HCT116 (cell line): Measurements from ENCODE around the gene GLCE. TPM values are rescaled to one million over a fixed set of nuclear protein-coding genes. Genes with fewer than 3 reads are reported as not detected.

Source experiments
- ATAC-seq: fragments of 200-7000 bp; cut with Tn5 transposase; 2 replicates; pipeline ENCODE4 v1.9.1; 2020; ENCODE audit warnings: mild to moderate bottlenecking, moderate library complexity
- BruUV-seq: library from RNA; stranded (reverse); fragments of 400-500 nt; replicated peaks from 2 replicates; lab custom pipeline; 2021; lab: Mats Ljungman, UMichigan
- CTCF ChIA-PET: fragments of 300-600 bp; sonication (Branson Sonifier 250); formaldehyde crosslinking; loops from one replicate; lab custom pipeline; 2021; ENCODE audit warnings: antibody characterized with exemption; lab: Charles Lee
- POLR2A ChIA-PET: fragments of 300-600, 350-600 bp; sonication (Branson Sonifier 250); formaldehyde crosslinking; loops from one replicate; lab custom pipeline; 2021; ENCODE audit warnings: antibody characterized with exemption; lab: Charles Lee
- RAD21 ChIA-PET, 2 experiments: fragments of 300-600 bp; sonication (Branson Sonifier 250); formaldehyde crosslinking; loops; one replicate each; lab custom pipeline; 2023; ENCODE audit warnings: low total read pairs in 2 of 2; ENCODE audit not compliant: uncharacterized antibody in 2 of 2, unreplicated experiment in 2 of 2, low non-redundant PET in 1 of 2; lab: Charles Lee
- DNase-seq: peaks from one replicate; pipeline ENCODE4 v3.0.0-alpha.2; 2010; ENCODE audit warnings: low read depth, low spot score
- H2AFZ ChIP-seq: fragments of 200-600 bp; shearing (Covaris generic), sonication (generic); 2 replicates; pipeline ENCODE4 v1.6.1; 2017; ENCODE audit warnings: low read depth, mixed run types, mixed read lengths, antibody characterized with exemption, low read length; ENCODE audit not compliant: poor library complexity, severe bottlenecking
- H3K27ac ChIP-seq: 2 replicates; pipeline ENCODE4 v1.5.1; 2012; ENCODE audit warnings: low read depth, low read length
- H3K27me3 ChIP-seq: fragments of 200-600 bp; sonication (generic); 2 replicates; pipeline ENCODE4 v1.6.1; 2016; ENCODE audit warnings: mixed run types, low read length, mixed read lengths; ENCODE audit not compliant: insufficient read depth
- H3K36me3 ChIP-seq, 2 experiments: fragments of 200-500 bp in 1 of 2; fragments of 200-600 bp in 1 of 2; sonication (Bioruptor generic) in 1 of 2; sonication (generic) in 1 of 2; 2 replicates each; pipeline versions ENCODE4 v1.5.1 to v1.6.1; 2014 to 2016; ENCODE audit warnings: low read length in 2 of 2, inconsistent platforms in 1 of 2, mixed read lengths in 1 of 2, mixed run types in 1 of 2; ENCODE audit not compliant: insufficient read depth in 2 of 2, control insufficient read depth in 1 of 2
- H3K4me1 ChIP-seq, 2 experiments: fragments of 200-600 bp in 1 of 2; sonication (generic) in 1 of 2; 2 replicates each; pipeline versions ENCODE4 v1.5.1 to v1.6.1; 2012 to 2017; ENCODE audit warnings: low read length in 2 of 2, inconsistent platforms in 1 of 2, mild to moderate bottlenecking in 1 of 2, mixed read lengths in 1 of 2, mixed run types in 1 of 2, moderate library complexity in 1 of 2; ENCODE audit not compliant: insufficient read depth in 2 of 2, control insufficient read depth in 1 of 2
- H3K4me2 ChIP-seq: fragments of 200-600 bp; sonication (generic); 2 replicates; pipeline ENCODE4 v1.6.1; 2017; ENCODE audit warnings: mixed run types, low read length, mixed read lengths
- H3K4me3 ChIP-seq, 2 experiments: fragments of 200-600 bp in 1 of 2; sonication (generic) in 1 of 2; replicated peaks in 1 of 2; 2 replicates each; pipeline ENCODE4 v1.5.1; 2011 to 2016; ENCODE audit warnings: low read length in 2 of 2, control low read depth in 1 of 2, low read depth in 1 of 2, mild to moderate bottlenecking in 1 of 2, mixed read lengths in 1 of 2, mixed run types in 1 of 2
- H3K79me2 ChIP-seq: fragments of 200-600 bp; sonication (generic); 2 replicates; pipeline ENCODE4 v1.6.1; 2017; ENCODE audit warnings: mild to moderate bottlenecking, mixed run types, low read length, moderate library complexity, mixed read lengths; ENCODE audit not compliant: insufficient read depth
- H3K9ac ChIP-seq: fragments of 200-600 bp; sonication (generic); 2 replicates; pipeline ENCODE4 v1.6.1; 2016; ENCODE audit warnings: low read length, mixed read lengths
- H3K9me2 ChIP-seq: fragments of 200-600 bp; sonication (generic), shearing (Covaris generic); 2 replicates; pipeline ENCODE4 v1.6.1; 2017; ENCODE audit warnings: mixed run types, mild to moderate bottlenecking, moderate library complexity; ENCODE audit not compliant: insufficient read depth
- H3K9me3 ChIP-seq, 2 experiments: fragments of 200-500 bp in 1 of 2; fragments of 200-600 bp in 1 of 2; sonication (Bioruptor generic) in 1 of 2; sonication (generic) in 1 of 2; 2 replicates each; pipeline ENCODE4 v1.6.1; 2014 to 2017; ENCODE audit warnings: low read length in 2 of 2, mixed read lengths in 2 of 2, inconsistent platforms in 1 of 2, low read depth in 1 of 2, mild to moderate bottlenecking in 1 of 2, mixed run types in 1 of 2, moderate library complexity in 1 of 2; ENCODE audit not compliant: control insufficient read depth in 1 of 2, insufficient read depth in 1 of 2
- H4K20me1 ChIP-seq: fragments of 200-600 bp; sonication (generic), shearing (Covaris generic); 2 replicates; pipeline ENCODE4 v1.6.1; 2017; ENCODE audit warnings: mixed run types, mild to moderate bottlenecking, moderate library complexity; ENCODE audit not compliant: insufficient read depth
- CEBPB ChIP-seq: IDR thresholded peaks from 2 replicates; pipeline ENCODE4 v1.6.1; 2012; ENCODE audit warnings: low read depth
- ELF1 ChIP-seq: IDR thresholded peaks from 2 replicates; pipeline ENCODE4 v1.6.1; 2012; ENCODE audit warnings: low read depth, borderline replicate concordance
- EZH2 ChIP-seq: fragments of 200-600 bp; sonication (generic); IDR thresholded peaks from 2 replicates; pipeline ENCODE4 v1.6.1; 2017; ENCODE audit warnings: antibody characterized with exemption, mixed run types
- EZH2phosphoT487 ChIP-seq: fragments of 200-600 bp; IDR thresholded peaks from 2 replicates; pipeline ENCODE4 v1.6.1; 2018; ENCODE audit warnings: antibody characterized with exemption, borderline replicate concordance
- POLR2AphosphoS5 ChIP-seq: IDR thresholded peaks from 2 replicates; pipeline ENCODE4 v1.6.1; 2011; ENCODE audit warnings: mild to moderate bottlenecking, low read depth, low read length, moderate library complexity
- SIN3A ChIP-seq: IDR thresholded peaks from 2 replicates; pipeline ENCODE4 v1.6.1; 2012; ENCODE audit warnings: low read depth
- SRF ChIP-seq: IDR thresholded peaks from 2 replicates; pipeline ENCODE4 v1.6.1; 2012; ENCODE audit warnings: low read depth
- TCF7L2 ChIP-seq: IDR thresholded peaks from 2 replicates; pipeline ENCODE4 v1.7.0; 2011; ENCODE audit warnings: borderline replicate concordance, inconsistent platforms; ENCODE audit not compliant: insufficient read depth, insufficient read length; ENCODE audit errors: extremely low read depth
- ZNF274 ChIP-seq: fragments of 200-500 bp; sonication (Bioruptor generic); IDR thresholded peaks from 2 replicates; pipeline ENCODE4 v1.6.1; 2014; ENCODE audit warnings: mild to moderate bottlenecking, low read depth, low read length, inconsistent platforms
- intact Hi-C: fragments of 100-400 bp; cut with micrococcal nuclease; formaldehyde crosslinking; loops from 2 replicates; pipeline ENCODE4 v1.10.0; 2022
- total RNA-seq: library from RNA; stranded (reverse); gene quantifications from one replicate; pipeline ENCODE4 v1.2.1, GENCODE V29; 2021; ENCODE audit not compliant: unreplicated experiment
- TF ChIP-seq, protein P1 (sequence below): IDR thresholded peaks from 2 replicates; pipeline ENCODE4 v1.6.1; 2012
- TF ChIP-seq, protein P2 (sequence below): IDR thresholded peaks from 2 replicates; pipeline ENCODE4 v1.6.1; 2012; ENCODE audit warnings: low read depth
- TF ChIP-seq, protein P3 (sequence below), 3 experiments: fragments of 200-600 bp in 1 of 3; sonication (generic) in 1 of 3; IDR thresholded peaks in 2 of 3; conservative IDR thresholded peaks in 1 of 3; 2 replicates each; pipeline ENCODE4 v1.5.1; 2012 to 2017; ENCODE audit warnings: low read depth in 2 of 3, low read length in 2 of 3, antibody characterized with exemption in 1 of 3, borderline replicate concordance in 1 of 3, control low read depth in 1 of 3, mild to moderate bottlenecking in 1 of 3, mixed read lengths in 1 of 3, mixed run types in 1 of 3, moderate library complexity in 1 of 3; ENCODE audit not compliant: insufficient read depth in 1 of 3
- TF ChIP-seq, protein P4 (sequence below): IDR thresholded peaks from 2 replicates; pipeline ENCODE4 v1.6.1; 2011; ENCODE audit warnings: mild to moderate bottlenecking, low read length, moderate library complexity; ENCODE audit not compliant: insufficient replicate concordance; ENCODE audit errors: extremely low read depth

The GLCE gene
- total RNA-seq, 1 experiment from 2014 or later = 22.2 TPM

DNA sequence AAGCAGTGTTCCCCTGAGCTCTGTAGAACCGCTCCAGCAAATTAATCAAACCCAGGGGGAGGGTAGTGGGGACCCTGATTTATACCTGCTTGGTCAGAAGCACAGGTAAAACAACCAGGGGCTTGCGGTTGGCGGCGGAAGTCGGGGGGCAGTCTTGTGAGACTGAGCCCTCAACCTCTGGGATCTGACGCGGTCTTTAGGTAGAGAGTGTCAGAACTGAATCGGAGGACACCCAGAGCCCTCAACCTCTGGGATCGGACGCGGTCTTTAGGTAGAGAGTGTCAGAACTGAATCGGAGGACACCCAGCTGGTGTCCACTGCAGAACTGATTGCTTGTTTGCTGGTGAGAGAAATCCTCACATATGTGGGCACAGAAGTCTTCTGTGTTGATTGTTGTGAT is 125.4 kb downstream of the GLCE start:
- Histone ChIP-seq H3K27me3 (no peaks in the 10 kb centered on the region), H3K4me2 (no peak overlapping the region), H3K4me1 (no peaks in the 10 kb centered on the region), H4K20me1 (no peaks in the 10 kb centered on the region), H3K27ac (no peak overlapping the region), H3K9me2 (no peaks in the 10 kb centered on the region), H3K4me3 (no peak overlapping the region), H3K9me3 (no peaks in the 10 kb centered on the region), H3K9ac (no peak overlapping the region), H3K79me2 (no peaks in the 10 kb centered on the region), H2AFZ (no peak overlapping the region), H3K36me3 (no peaks in the 10 kb centered on the region)
- BruUV-seq = no TSS peak
- TF ChIP-seq SIN3A (no peak), POLR2AphosphoS5 (no peak), SRF (no peak)
- no peak for DNase-seq
- ChIA-PET CTCF (no interaction called here), POLR2A (no interaction called here), RAD21 (no interaction called here)
- ATAC-seq = no peak
- intact Hi-C loops = no loop called here

DNA sequence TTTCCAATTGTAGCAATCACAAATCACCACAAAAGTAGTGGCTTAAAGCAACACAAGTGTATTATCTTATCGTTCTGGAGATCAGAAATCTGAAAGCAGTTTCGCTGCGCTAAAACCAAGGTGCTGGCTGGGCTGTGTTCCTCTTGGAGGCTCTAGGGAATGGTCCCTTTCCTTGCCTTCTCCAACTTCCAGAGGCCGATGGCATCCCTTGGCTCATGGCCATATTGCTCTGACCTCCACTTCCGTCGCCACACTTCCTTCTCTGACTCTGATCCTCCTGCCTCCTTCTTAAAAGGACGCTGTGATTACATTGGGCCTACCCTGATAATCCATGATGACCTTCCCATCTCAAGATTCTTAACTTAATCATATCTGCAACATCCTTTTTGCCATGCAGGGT is 127.6 kb downstream of the GLCE start:
- CTCF ChIA-PET = no interaction called here
- ATAC-seq = no peak
- Histone ChIP-seq H3K4me2 (no peak overlapping the region), H3K4me1 (no peaks in the 10 kb centered on the region), H3K9me3 (no peaks in the 10 kb centered on the region), H3K4me3 (no peak overlapping the region), H3K27ac (no peak overlapping the region), H3K9me2 (no peaks in the 10 kb centered on the region), H3K79me2 (no peaks in the 10 kb centered on the region), H3K36me3 (no peaks in the 10 kb centered on the region), H3K9ac (no peak overlapping the region), H3K27me3 (no peaks in the 10 kb centered on the region), H2AFZ (no peak overlapping the region), H4K20me1 (no peaks in the 10 kb centered on the region)
- intact Hi-C loops = no loop called here
- POLR2A ChIA-PET = no interaction called here
- RAD21 ChIA-PET = no interaction called here
- DNase-seq = no peak
- BruUV-seq = no TSS peak
- TF ChIP-seq EZH2 = no peak
- TF ChIP-seq, protein P1, sequence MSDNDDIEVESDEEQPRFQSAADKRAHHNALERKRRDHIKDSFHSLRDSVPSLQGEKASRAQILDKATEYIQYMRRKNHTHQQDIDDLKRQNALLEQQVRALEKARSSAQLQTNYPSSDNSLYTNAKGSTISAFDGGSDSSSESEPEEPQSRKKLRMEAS = no peak
- TF ChIP-seq ELF1 = no peak
- TF ChIP-seq ZNF274 = no peak
- no peak for TF ChIP-seq EZH2phosphoT487
- no peak for TF ChIP-seq CEBPB
- TF ChIP-seq, protein P2, sequence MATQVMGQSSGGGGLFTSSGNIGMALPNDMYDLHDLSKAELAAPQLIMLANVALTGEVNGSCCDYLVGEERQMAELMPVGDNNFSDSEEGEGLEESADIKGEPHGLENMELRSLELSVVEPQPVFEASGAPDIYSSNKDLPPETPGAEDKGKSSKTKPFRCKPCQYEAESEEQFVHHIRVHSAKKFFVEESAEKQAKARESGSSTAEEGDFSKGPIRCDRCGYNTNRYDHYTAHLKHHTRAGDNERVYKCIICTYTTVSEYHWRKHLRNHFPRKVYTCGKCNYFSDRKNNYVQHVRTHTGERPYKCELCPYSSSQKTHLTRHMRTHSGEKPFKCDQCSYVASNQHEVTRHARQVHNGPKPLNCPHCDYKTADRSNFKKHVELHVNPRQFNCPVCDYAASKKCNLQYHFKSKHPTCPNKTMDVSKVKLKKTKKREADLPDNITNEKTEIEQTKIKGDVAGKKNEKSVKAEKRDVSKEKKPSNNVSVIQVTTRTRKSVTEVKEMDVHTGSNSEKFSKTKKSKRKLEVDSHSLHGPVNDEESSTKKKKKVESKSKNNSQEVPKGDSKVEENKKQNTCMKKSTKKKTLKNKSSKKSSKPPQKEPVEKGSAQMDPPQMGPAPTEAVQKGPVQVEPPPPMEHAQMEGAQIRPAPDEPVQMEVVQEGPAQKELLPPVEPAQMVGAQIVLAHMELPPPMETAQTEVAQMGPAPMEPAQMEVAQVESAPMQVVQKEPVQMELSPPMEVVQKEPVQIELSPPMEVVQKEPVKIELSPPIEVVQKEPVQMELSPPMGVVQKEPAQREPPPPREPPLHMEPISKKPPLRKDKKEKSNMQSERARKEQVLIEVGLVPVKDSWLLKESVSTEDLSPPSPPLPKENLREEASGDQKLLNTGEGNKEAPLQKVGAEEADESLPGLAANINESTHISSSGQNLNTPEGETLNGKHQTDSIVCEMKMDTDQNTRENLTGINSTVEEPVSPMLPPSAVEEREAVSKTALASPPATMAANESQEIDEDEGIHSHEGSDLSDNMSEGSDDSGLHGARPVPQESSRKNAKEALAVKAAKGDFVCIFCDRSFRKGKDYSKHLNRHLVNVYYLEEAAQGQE = no peak
- TF ChIP-seq, protein P3, sequence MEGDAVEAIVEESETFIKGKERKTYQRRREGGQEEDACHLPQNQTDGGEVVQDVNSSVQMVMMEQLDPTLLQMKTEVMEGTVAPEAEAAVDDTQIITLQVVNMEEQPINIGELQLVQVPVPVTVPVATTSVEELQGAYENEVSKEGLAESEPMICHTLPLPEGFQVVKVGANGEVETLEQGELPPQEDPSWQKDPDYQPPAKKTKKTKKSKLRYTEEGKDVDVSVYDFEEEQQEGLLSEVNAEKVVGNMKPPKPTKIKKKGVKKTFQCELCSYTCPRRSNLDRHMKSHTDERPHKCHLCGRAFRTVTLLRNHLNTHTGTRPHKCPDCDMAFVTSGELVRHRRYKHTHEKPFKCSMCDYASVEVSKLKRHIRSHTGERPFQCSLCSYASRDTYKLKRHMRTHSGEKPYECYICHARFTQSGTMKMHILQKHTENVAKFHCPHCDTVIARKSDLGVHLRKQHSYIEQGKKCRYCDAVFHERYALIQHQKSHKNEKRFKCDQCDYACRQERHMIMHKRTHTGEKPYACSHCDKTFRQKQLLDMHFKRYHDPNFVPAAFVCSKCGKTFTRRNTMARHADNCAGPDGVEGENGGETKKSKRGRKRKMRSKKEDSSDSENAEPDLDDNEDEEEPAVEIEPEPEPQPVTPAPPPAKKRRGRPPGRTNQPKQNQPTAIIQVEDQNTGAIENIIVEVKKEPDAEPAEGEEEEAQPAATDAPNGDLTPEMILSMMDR (IDR thresholded peaks at IDR 0.05 in 2 of 3, conservative IDR thresholded peaks at IDR 0.05 in 1 of 3; ENCODE audit: borderline replicate concordance in 1 of 3, insufficient read depth in 1 of 3, low read depth in 2 of 3, low read length in 2 of 3) = no peak
- no peak for TF ChIP-seq POLR2AphosphoS5
- TF ChIP-seq TCF7L2 = no peak
- TF ChIP-seq, protein P4, sequence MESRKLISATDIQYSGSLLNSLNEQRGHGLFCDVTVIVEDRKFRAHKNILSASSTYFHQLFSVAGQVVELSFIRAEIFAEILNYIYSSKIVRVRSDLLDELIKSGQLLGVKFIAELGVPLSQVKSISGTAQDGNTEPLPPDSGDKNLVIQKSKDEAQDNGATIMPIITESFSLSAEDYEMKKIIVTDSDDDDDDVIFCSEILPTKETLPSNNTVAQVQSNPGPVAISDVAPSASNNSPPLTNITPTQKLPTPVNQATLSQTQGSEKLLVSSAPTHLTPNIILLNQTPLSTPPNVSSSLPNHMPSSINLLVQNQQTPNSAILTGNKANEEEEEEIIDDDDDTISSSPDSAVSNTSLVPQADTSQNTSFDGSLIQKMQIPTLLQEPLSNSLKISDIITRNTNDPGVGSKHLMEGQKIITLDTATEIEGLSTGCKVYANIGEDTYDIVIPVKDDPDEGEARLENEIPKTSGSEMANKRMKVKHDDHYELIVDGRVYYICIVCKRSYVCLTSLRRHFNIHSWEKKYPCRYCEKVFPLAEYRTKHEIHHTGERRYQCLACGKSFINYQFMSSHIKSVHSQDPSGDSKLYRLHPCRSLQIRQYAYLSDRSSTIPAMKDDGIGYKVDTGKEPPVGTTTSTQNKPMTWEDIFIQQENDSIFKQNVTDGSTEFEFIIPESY = no peak
